Peyer's patch (tissue), 4 donors: ENCODE measurements around the gene CDKAL1.

Source experiments
- CTCF ChIP-seq, 6 experiments: fragments of 450-650 bp in 4 of 6; fragments of 200-600 bp in 2 of 6; sonication (generic) in 1 of 6; IDR thresholded peaks; one replicate each; pipeline ENCODE4 v1.5.1; 2017 to 2019; ENCODE audit warnings: antibody characterized with exemption in 6 of 6, mild to moderate bottlenecking in 3 of 6, moderate library complexity in 1 of 6
- POLR2A ChIP-seq, 2 donors: fragments of 450-650 bp; IDR thresholded peaks; one replicate each; pipeline ENCODE4 v1.5.1; 2017; ENCODE audit warnings: antibody characterized with exemption in 2 of 2, mild to moderate bottlenecking in 2 of 2, moderate library complexity in 2 of 2

GRCh38 chr6:20790032-20790791 is 256.0 kb downstream of the CDKAL1 start:
- TF ChIP-seq POLR2A (IDR thresholded peaks at IDR 0.05) (no peak), CTCF (IDR thresholded peaks at IDR 0.05) (no peak)
